ENCODE data around the gene ISOC2. TPM values are rescaled to one million over a fixed set of nuclear protein-coding genes. Genes with fewer than 3 reads are reported as not detected.

ISOC2 gene
- total and polyA plus RNA-seq, 12 donors = 18.1 to 181 (median 77.8) TPM

GRCh38 chr19:55495646-55496349, 34.4 kb upstream of the ISOC2 start:
- TF ChIP-seq POLR2A (IDR thresholded peaks at IDR 0.05) = no peak
- TF ChIP-seq, protein P1, sequence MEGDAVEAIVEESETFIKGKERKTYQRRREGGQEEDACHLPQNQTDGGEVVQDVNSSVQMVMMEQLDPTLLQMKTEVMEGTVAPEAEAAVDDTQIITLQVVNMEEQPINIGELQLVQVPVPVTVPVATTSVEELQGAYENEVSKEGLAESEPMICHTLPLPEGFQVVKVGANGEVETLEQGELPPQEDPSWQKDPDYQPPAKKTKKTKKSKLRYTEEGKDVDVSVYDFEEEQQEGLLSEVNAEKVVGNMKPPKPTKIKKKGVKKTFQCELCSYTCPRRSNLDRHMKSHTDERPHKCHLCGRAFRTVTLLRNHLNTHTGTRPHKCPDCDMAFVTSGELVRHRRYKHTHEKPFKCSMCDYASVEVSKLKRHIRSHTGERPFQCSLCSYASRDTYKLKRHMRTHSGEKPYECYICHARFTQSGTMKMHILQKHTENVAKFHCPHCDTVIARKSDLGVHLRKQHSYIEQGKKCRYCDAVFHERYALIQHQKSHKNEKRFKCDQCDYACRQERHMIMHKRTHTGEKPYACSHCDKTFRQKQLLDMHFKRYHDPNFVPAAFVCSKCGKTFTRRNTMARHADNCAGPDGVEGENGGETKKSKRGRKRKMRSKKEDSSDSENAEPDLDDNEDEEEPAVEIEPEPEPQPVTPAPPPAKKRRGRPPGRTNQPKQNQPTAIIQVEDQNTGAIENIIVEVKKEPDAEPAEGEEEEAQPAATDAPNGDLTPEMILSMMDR (IDR thresholded peaks at IDR 0.05) = no peak
- no peak for DNase-seq
- 71 to 85% (median 80%) methylated on average over 10 to 11 of the region's 11 CpGs for WGBS, 4 donors
- H3K4me3 ChIP-seq = no peak overlapping the region
- no peaks in the 10 kb centered on the region for H3K9me3 ChIP-seq (replicated peaks in 1 of 3)
- no peaks in the 10 kb centered on the region for H3K36me3 ChIP-seq (replicated peaks in 1 of 2)
- H3K27me3 ChIP-seq = no peaks in the 10 kb centered on the region
- H3K27ac ChIP-seq = no peak overlapping the region
- no peaks in the 10 kb centered on the region for H3K4me1 ChIP-seq (replicated peaks in 1 of 2)
- intact Hi-C loops (cut with DNase I) = no loop called here

DNA sequence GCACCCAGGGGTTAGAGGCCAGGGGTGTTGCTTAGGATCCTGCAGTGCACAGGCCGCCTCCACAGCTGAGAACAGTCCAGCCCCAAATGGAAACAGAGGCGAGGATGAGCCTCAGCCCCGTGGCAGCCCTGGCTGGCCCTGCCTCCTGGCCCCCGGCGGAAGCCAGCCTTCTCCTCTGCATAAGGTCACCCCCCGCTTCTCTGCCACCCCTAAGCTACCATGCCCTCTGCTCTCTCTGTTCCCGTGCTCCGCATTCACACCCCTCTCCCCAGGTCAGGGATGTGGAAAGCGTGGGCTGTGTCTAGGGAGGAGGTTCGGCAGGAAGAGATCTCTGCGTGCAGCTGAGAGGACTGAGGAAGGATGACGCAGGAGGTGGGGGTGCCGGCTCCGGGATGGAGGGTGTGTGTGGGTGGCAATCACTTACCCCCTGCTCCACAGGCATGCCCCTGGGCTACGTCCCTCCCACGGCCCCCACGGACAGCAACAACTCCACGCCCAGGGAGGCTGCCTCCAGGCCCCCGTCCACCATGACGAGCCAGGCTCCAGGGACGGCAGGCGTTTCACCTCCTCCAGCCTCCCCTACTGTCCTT, 32.8 kb upstream of the ISOC2 start:
- Histone ChIP-seq H3K27ac (peak overlapping the region in 2 of 5 donors; percentile 69), H3K4me1 (replicated peaks in 1 of 2) (no peaks in the 10 kb centered on the region), H3K9me3 (replicated peaks in 1 of 3) (no peaks in the 10 kb centered on the region), H3K4me3 (no peak overlapping the region), H3K27me3 (no peaks in the 10 kb centered on the region), H3K36me3 (replicated peaks in 1 of 2) (no peaks in the 10 kb centered on the region)
- 42 to 68% (median 49%) methylated on average over 18 to 22 of the region's 22 CpGs for WGBS, 4 donors
- intact Hi-C loops (cut with DNase I) = no loop called here
- no peak for TF ChIP-seq POLR2A (IDR thresholded peaks at IDR 0.05)
- TF ChIP-seq, protein P1 (IDR thresholded peaks at IDR 0.05) = no peak
- peak in 3 of 7 donors; percentile 31 to 50 (median 33) for DNase-seq

DNA sequence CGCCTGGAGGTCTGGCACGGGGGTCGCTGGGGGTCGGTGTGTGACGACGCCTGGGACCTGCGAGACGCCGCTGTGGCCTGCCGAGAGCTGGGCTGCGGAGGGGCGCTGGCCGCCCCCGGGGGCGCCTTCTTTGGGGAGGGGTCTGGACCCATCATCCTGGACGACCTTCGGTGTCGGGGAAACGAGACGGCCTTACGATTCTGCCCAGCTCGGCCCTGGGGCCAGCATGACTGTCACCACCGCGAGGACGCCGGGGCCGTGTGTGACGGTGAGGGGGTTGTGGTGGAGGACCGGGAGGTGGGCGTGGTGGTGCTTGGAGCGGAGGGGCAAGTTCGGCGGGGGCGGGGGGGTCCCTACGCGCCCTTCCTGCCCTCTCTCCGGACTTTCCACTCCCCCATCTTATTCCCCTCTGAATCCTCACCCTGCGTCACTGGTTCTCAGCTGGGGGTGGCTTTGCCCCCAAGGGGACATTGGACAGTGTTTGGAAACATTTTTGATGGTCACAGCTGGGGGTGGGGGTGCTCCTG, 32.3 kb upstream of the ISOC2 start:
- TF ChIP-seq, protein P1 (IDR thresholded peaks at IDR 0.05) = no peak
- no peak for TF ChIP-seq POLR2A (IDR thresholded peaks at IDR 0.05)
- Histone ChIP-seq H3K4me3 (no peak overlapping the region), H3K27me3 (no peaks in the 10 kb centered on the region), H3K27ac (peak overlapping the region in 4 of 5 donors; percentile 13 to 69 (median 58)), H3K9me3 (replicated peaks in 1 of 3) (no peaks in the 10 kb centered on the region), H3K36me3 (replicated peaks in 1 of 2) (no peaks in the 10 kb centered on the region), H3K4me1 (replicated peaks in 1 of 2) (no peaks in the 10 kb centered on the region)
- intact Hi-C loops (cut with DNase I) = no loop called here
- WGBS, 4 donors = 45 to 80% (median 47%) methylated on average over 7 to 38 of the region's 38 CpGs
- no peak for DNase-seq

GRCh38 chr19:55493052-55493644, 31.7 kb upstream of the ISOC2 start:
- Histone ChIP-seq H3K4me3 (no peak overlapping the region), H3K9me3 (replicated peaks in 1 of 3) (no peaks in the 10 kb centered on the region), H3K4me1 (replicated peaks in 1 of 2) (peaks cover 0 to under 1% of the 10 kb centered on the region in 2 donors), H3K36me3 (replicated peaks in 1 of 2) (no peaks in the 10 kb centered on the region), H3K27ac (peak overlapping the region in 4 of 5 donors; percentile 13 to 69 (median 58)), H3K27me3 (no peaks in the 10 kb centered on the region)
- intact Hi-C loops (cut with DNase I) = no loop called here
- DNase-seq = no peak
- TF ChIP-seq, protein P1 (IDR thresholded peaks at IDR 0.05) = no peak
- TF ChIP-seq POLR2A (IDR thresholded peaks at IDR 0.05) = no peak
- WGBS, 4 donors = 44 to 58% (median 51%) methylated on average over 10 to 18 of the region's 18 CpGs

Measured in adrenal gland (tissue), 12 donors.